H1 (cell line): ENCODE data around the gene WDR59. TPM values are rescaled to one million over a fixed set of nuclear protein-coding genes. Genes with fewer than 3 reads are reported as not detected.

Source experiments
- CTCF ChIA-PET: fragments of 300-600 bp; sonication (Branson Sonifier 250); formaldehyde crosslinking; loops from one replicate; lab custom pipeline; 2021; ENCODE audit not compliant: partially characterized antibody; lab: Charles Lee
- POLR2A ChIA-PET: fragments of 300-600 bp; sonication (Branson Sonifier 250); formaldehyde crosslinking; loops from one replicate; lab custom pipeline; 2021; ENCODE audit warnings: inconsistent platforms; ENCODE audit not compliant: partially characterized antibody; lab: Charles Lee
- DNase-seq, 2 experiments: peaks; one replicate each; pipeline versions ENCODE4 v3.0.0 to v3.0.0-alpha.2; 2010 to 2022; ENCODE audit warnings: low spot score in 2 of 2, low read depth in 1 of 2, mixed read lengths in 1 of 2
- FAIRE-seq: peaks from 2 replicates; lab custom pipeline; 2011; peaks lifted over from hg19 to GRCh38; lab: Jason Lieb, UNC
- H2AFZ ChIP-seq: 2 replicates; pipeline ENCODE4 v1.8.1; 2012; ENCODE audit warnings: low read length, inconsistent platforms
- H2AK5ac ChIP-seq: 2 replicates; pipeline ENCODE4 v1.6.1; 2013; ENCODE audit warnings: low read depth, low read length
- H2BK120ac ChIP-seq: replicated peaks from 2 replicates; pipeline ENCODE3; 2013; ENCODE audit warnings: low read depth, low read length, inconsistent platforms
- H2BK12ac ChIP-seq: 2 replicates; pipeline ENCODE4 v1.6.1; 2013; ENCODE audit warnings: low read depth, low read length
- H2BK15ac ChIP-seq: 2 replicates; pipeline ENCODE4 v1.6.1; 2013; ENCODE audit warnings: low read length
- H2BK20ac ChIP-seq: 2 replicates; pipeline ENCODE4 v1.6.1; 2013; ENCODE audit warnings: low read length
- H2BK5ac ChIP-seq: 2 replicates; pipeline ENCODE4 v1.6.1; 2013; ENCODE audit warnings: low read depth, low read length
- H3K14ac ChIP-seq: 2 replicates; pipeline ENCODE4 v1.6.1; 2013; ENCODE audit warnings: inconsistent platforms; ENCODE audit not compliant: insufficient read length
- H3K18ac ChIP-seq: 2 replicates; pipeline ENCODE4 v1.6.1; 2013; ENCODE audit warnings: low read length; ENCODE audit errors: extremely low read depth
- H3K23ac ChIP-seq: 2 replicates; pipeline ENCODE4 v1.6.1; 2013; ENCODE audit warnings: inconsistent platforms; ENCODE audit not compliant: insufficient read length
- H3K23me2 ChIP-seq: 2 replicates; pipeline ENCODE4 v1.6.1; 2013; ENCODE audit warnings: low read depth, low read length
- H3K27ac ChIP-seq: 2 replicates; pipeline ENCODE4 v1.6.1; 2011; ENCODE audit warnings: low read depth, low read length, inconsistent platforms
- H3K27me3 ChIP-seq, 4 experiments: replicated peaks in 1 of 4; 1 replicate in 1 of 4; 2 replicates in 3 of 4; pipeline versions ENCODE4 v1.6.1 to v1.8.1; 2011 to 2013; ENCODE audit warnings: low read length in 3 of 4, mild to moderate bottlenecking in 3 of 4, inconsistent platforms in 2 of 4, mixed read lengths in 2 of 4, moderate library complexity in 1 of 4; ENCODE audit not compliant: control insufficient read depth in 3 of 4, insufficient read depth in 3 of 4; ENCODE audit errors: extremely low read depth in 1 of 4
- H3K36me3 ChIP-seq, 4 experiments: 2 replicates each; pipeline versions ENCODE4 v1.6.1 to v1.8.1; 2011 to 2013; ENCODE audit warnings: mild to moderate bottlenecking in 4 of 4, low read length in 3 of 4, moderate library complexity in 2 of 4, control low read depth in 1 of 4, inconsistent platforms in 1 of 4; ENCODE audit not compliant: insufficient read depth in 4 of 4, control insufficient read depth in 2 of 4
- H3K4ac ChIP-seq: replicated peaks from 2 replicates; pipeline ENCODE3; 2013; ENCODE audit warnings: low read length, low read depth, mixed read lengths, inconsistent platforms; ENCODE audit not compliant: insufficient read length
- H3K4me1 ChIP-seq, 4 experiments: replicated peaks in 1 of 4; 1 replicate in 1 of 4; 2 replicates in 3 of 4; pipeline versions ENCODE4 v1.6.1 to v1.8.1; 2011 to 2013; ENCODE audit warnings: low read length in 3 of 4, inconsistent platforms in 2 of 4, mixed read lengths in 1 of 4; ENCODE audit not compliant: insufficient read depth in 4 of 4, control insufficient read depth in 3 of 4
- H3K4me2 ChIP-seq, 2 experiments: 2 replicates each; pipeline versions ENCODE4 v1.6.1 to v1.8.1; 2011 to 2013; ENCODE audit warnings: low read depth in 2 of 2, low read length in 2 of 2, control low read depth in 1 of 2, inconsistent platforms in 1 of 2, mild to moderate bottlenecking in 1 of 2; ENCODE audit not compliant: insufficient read depth in 1 of 2
- H3K4me3 ChIP-seq, 4 experiments: fragments of 200-600, 300-600 bp in 1 of 4; sonication (generic), shearing (Covaris generic), sonication (Bioruptor Twin) in 1 of 4; 2 replicates each; pipeline versions ENCODE4 v1.5.1 to v1.8.1; 2011 to 2016; ENCODE audit warnings: low read length in 4 of 4, low read depth in 3 of 4, control low read depth in 2 of 4, inconsistent platforms in 2 of 4, mild to moderate bottlenecking in 2 of 4, mixed read lengths in 1 of 4, moderate library complexity in 1 of 4; ENCODE audit not compliant: insufficient read depth in 2 of 4; ENCODE audit errors: extremely low read depth in 1 of 4
- H3K56ac ChIP-seq: replicated peaks from 2 replicates; pipeline ENCODE3; 2013; ENCODE audit warnings: low read depth, mild to moderate bottlenecking, mixed read lengths, low read length, inconsistent platforms; ENCODE audit not compliant: insufficient read length
- H3K79me1 ChIP-seq: 2 replicates; pipeline ENCODE4 v1.6.1; 2013; ENCODE audit warnings: low read depth, low read length, control low read depth
- H3K79me2 ChIP-seq, 2 experiments: 2 replicates each; pipeline versions ENCODE4 v1.6.1 to v1.8.1; 2012 to 2013; ENCODE audit warnings: low read length in 2 of 2, mild to moderate bottlenecking in 2 of 2, inconsistent platforms in 1 of 2; ENCODE audit not compliant: insufficient read depth in 2 of 2, control insufficient read depth in 1 of 2
- H3K9ac ChIP-seq, 4 experiments: replicated peaks in 1 of 4; 1 replicate in 1 of 4; 2 replicates in 3 of 4; pipeline versions ENCODE4 v1.6.1 to v1.8.1; 2011 to 2013; ENCODE audit warnings: low read depth in 3 of 4, low read length in 3 of 4, control low read depth in 2 of 4, mild to moderate bottlenecking in 2 of 4, moderate library complexity in 2 of 4, inconsistent platforms in 1 of 4; ENCODE audit errors: extremely low read depth in 1 of 4
- H3K9me3 ChIP-seq, 2 experiments: 2 replicates each; pipeline versions ENCODE4 v1.6.1 to v1.8.1; 2012 to 2013; ENCODE audit warnings: mild to moderate bottlenecking in 2 of 2, moderate library complexity in 2 of 2, control low read depth in 1 of 2, inconsistent platforms in 1 of 2, low read depth in 1 of 2, low read length in 1 of 2, mixed read lengths in 1 of 2; ENCODE audit not compliant: insufficient read depth in 2 of 2
- H4K20me1 ChIP-seq, 2 experiments: replicated peaks in 1 of 2; 2 replicates each; pipeline versions ENCODE3 to v1.8.1; 2011 to 2013; ENCODE audit warnings: inconsistent platforms in 2 of 2, low read length in 2 of 2, mild to moderate bottlenecking in 1 of 2; ENCODE audit not compliant: insufficient read depth in 2 of 2, control insufficient read depth in 1 of 2
- H4K5ac ChIP-seq: 2 replicates; pipeline ENCODE4 v1.6.1; 2013; ENCODE audit warnings: low read length, low read depth, mixed read lengths, inconsistent platforms; ENCODE audit not compliant: insufficient read length
- H4K8ac ChIP-seq: 2 replicates; pipeline ENCODE4 v1.8.0; 2013; ENCODE audit warnings: mild to moderate bottlenecking, moderate library complexity, low read length, inconsistent platforms; ENCODE audit not compliant: insufficient read depth; ENCODE audit errors: extremely low read depth
- H4K91ac ChIP-seq: replicated peaks from 2 replicates; pipeline ENCODE3; 2013; ENCODE audit warnings: low read length, mixed read lengths, inconsistent platforms; ENCODE audit not compliant: insufficient read length
- CEBPB ChIP-seq: IDR thresholded peaks from 2 replicates; pipeline ENCODE4 v1.6.1; 2012; ENCODE audit warnings: low read depth, low read length
- YY1 ChIP-seq: IDR thresholded peaks from 2 replicates; pipeline ENCODE4 v1.6.1; 2011; ENCODE audit warnings: low read depth, mild to moderate bottlenecking, low read length
- WGBS, 2 experiments: shearing (Covaris generic) in 1 of 2; methylation state at CpG; one replicate each; pipeline versions ENCODE4 v1.1.6 to v1.1.7; 2013 to 2015; ENCODE audit warnings: low lambda C conversion rate in 2 of 2, mixed read lengths in 2 of 2, inconsistent platforms in 1 of 2, low coverage in 1 of 2, missing lambda C conversion rate in 1 of 2; ENCODE audit not compliant: insufficient replicate concordance in 2 of 2, insufficient coverage in 1 of 2, insufficient read length in 1 of 2; ENCODE audit errors: extremely low coverage in 1 of 2, missing lambda C conversion rate in 1 of 2; 5-methylcytosine and 5-hydroxymethylcytosine counted together
- polyA plus RNA-seq, 7 experiments: library from polyadenylated mRNA; depleted of rRNA in 3 of 7; stranded (reverse) in 5 of 7; unstranded in 2 of 7; fragments of >200 nt in 5 of 7; fragments of 200-250 nt in 2 of 7; gene quantifications; 1 replicate in 5 of 7; 2 replicates in 1 of 7; 4 replicates in 1 of 7; pipeline versions ENCODE4 v1.2.1 to v1.2.3, GENCODE V29; 2011 to 2013; ENCODE audit warnings: missing spikeins in 2 of 7, mixed read lengths in 2 of 7
- total RNA-seq: library from RNA; stranded (reverse); fragmentation: NEBNext Ultra II Directional; extraction: Animal tissue kit (Norgen Biotek cat#: 25700); gene quantifications from 2 replicates; pipeline ENCODE4 v1.2.1, GENCODE V29; 2021

WDR59 gene
- total and polyA plus RNA-seq, 2 of the 8 experiments (the other 6 are each of a cell fraction or from before 2014, with no cell fraction given): 84.2 to 124 TPM

GRCh38 chr16:74921051-74921450, 63.9 kb downstream of the WDR59 start:
- no peak overlapping the region for H2AFZ ChIP-seq
- H2AK5ac ChIP-seq: no peak overlapping the region
- H3K79me1 ChIP-seq: no peaks in the 10 kb centered on the region
- H2BK120ac ChIP-seq: no peak overlapping the region
- no peaks in the 10 kb centered on the region for H3K4me1 ChIP-seq
- no peak overlapping the region for H3K4ac ChIP-seq
- H3K18ac ChIP-seq: no peak overlapping the region
- 0 out of 2 replicates have a peak overlapping the region, but pooled peaks have one; percentile 12 for H3K27ac ChIP-seq
- H3K9me3 ChIP-seq: no peaks in the 10 kb centered on the region
- peaks cover 9 to 46% (median 30%) of the 10 kb centered on the region in 4 experiments for H3K36me3 ChIP-seq
- H3K79me2 ChIP-seq: no peaks in the 10 kb centered on the region
- ChIA-PET CTCF (interaction anchor here (1.1 to 1.5 kb wide), 2 partner anchors 47 to 190 kb away, joined by 3 to 4 read pairs; no protein-coding TSS in a partner anchor), POLR2A (no interaction called here)
- no peak overlapping the region for H2BK5ac ChIP-seq
- H4K8ac ChIP-seq: no peak overlapping the region
- H3K56ac ChIP-seq: no peak overlapping the region
- no peak overlapping the region for H3K14ac ChIP-seq
- TF ChIP-seq YY1 (no peak), CEBPB (no peak)
- TF ChIP-seq, all 59 proteins: peak for 0
- H3K27me3 ChIP-seq: no peaks in the 10 kb centered on the region
- H3K4me3 ChIP-seq: no peak overlapping the region
- no peak overlapping the region for H2BK15ac ChIP-seq
- no peak overlapping the region for H4K5ac ChIP-seq
- no peak overlapping the region for H4K91ac ChIP-seq
- no peak overlapping the region for H3K4me2 ChIP-seq
- H3K23me2 ChIP-seq: no peaks in the 10 kb centered on the region
- WGBS, 2 experiments: 83% methylated on average over 3 of the region's 3 CpGs; no CpG with 5 or more reads in 1 of the 2 experiments
- H4K20me1 ChIP-seq: no peaks in the 10 kb centered on the region
- FAIRE-seq (no peak), DNase-seq (no peak)
- H3K23ac ChIP-seq: no peak overlapping the region
- no peak overlapping the region for H2BK20ac ChIP-seq
- H2BK12ac ChIP-seq: no peak overlapping the region
- no peak overlapping the region for H3K9ac ChIP-seq
